NCI-H1092 (cell line): ENCODE data around the gene NR2C1.

ENCODE experiments used
- DNase-seq: peaks from one replicate; lab custom pipeline; 2025; lab: John Stamatoyannopoulos, UW

NR2C1 gene

GRCh38 chr12:95083938-95084337, 10.5 kb upstream of the NR2C1 start:
- no peak for DNase-seq

GRCh38 chr12:95083471-95083870, 10.1 kb upstream of the NR2C1 start:
- DNase-seq = no peak

- DNase-seq = no peak
Observed at GRCh38 chr12:95077341-95077740, 3.9 kb upstream of the NR2C1 start.

- DNase-seq = no peak
Observed at GRCh38 chr12:95074766-95075165, 1.3 kb upstream of the NR2C1 start.

- DNase-seq = no peak
Observed at GRCh38 chr12:95073698-95074520, 491 bp upstream of the NR2C1 start.

- DNase-seq = no peak
Observed at GRCh38 chr12:95070378-95070777, 3.0 kb downstream of the NR2C1 start.

- no peak for DNase-seq
Observed at GRCh38 chr12:95066091-95066855, 7.1 kb downstream of the NR2C1 start.

GRCh38 chr12:95060951-95061350, 12.5 kb downstream of the NR2C1 start:
- no peak for DNase-seq

- DNase-seq = no peak
Observed at GRCh38 chr12:95059984-95060383, 13.4 kb downstream of the NR2C1 start.

GRCh38 chr12:95057424-95057823, 16.0 kb downstream of the NR2C1 start:
- DNase-seq = no peak

- DNase-seq = no peak
Observed at GRCh38 chr12:95055057-95055456, 18.4 kb downstream of the NR2C1 start.

GRCh38 chr12:95054206-95054605, 19.2 kb downstream of the NR2C1 start:
- no peak for DNase-seq

GRCh38 chr12:95051241-95051640, 22.2 kb downstream of the NR2C1 start:
- no peak for DNase-seq

- DNase-seq = no peak
Observed at GRCh38 chr12:95037906-95038305, 35.5 kb downstream of the NR2C1 start.

- no peak for DNase-seq
Observed at GRCh38 chr12:95034750-95035149, 38.7 kb downstream of the NR2C1 start.

GRCh38 chr12:95022477-95022876, 50.9 kb downstream of the NR2C1 start:
- DNase-seq = no peak

- no peak for DNase-seq
Observed at GRCh38 chr12:95017482-95017881, 55.9 kb downstream of the NR2C1 start.

GRCh38 chr12:95016120-95016519, 57.3 kb downstream of the NR2C1 start:
- DNase-seq = no peak

GRCh38 chr12:95014554-95014953, 58.9 kb downstream of the NR2C1 start:
- DNase-seq = no peak

- no peak for DNase-seq
Observed at GRCh38 chr12:95006206-95006605, 67.2 kb downstream of the NR2C1 start.

- DNase-seq = no peak
Observed at GRCh38 chr12:95004610-95005009, 68.8 kb downstream of the NR2C1 start.

GRCh38 chr12:95003921-95004272, 69.5 kb downstream of the NR2C1 start:
- DNase-seq = no peak

- peak; percentile 93 for DNase-seq
Observed at GRCh38 chr12:95003213-95003920, 70.1 kb downstream of the NR2C1 start, which contains the start of gene NDUFA12. TSS of gene NDUFA12 (minus strand) at chr12:95003697. CDS start at chr12:95003680, 17 bp downstream.
